ENCODE data around the gene CACNA1C.
"Not testable (repeated sequence)": the region's sequence is repeated elsewhere in the genome, so short reads cannot be mapped to it uniquely, and the experiment has no call there.

CACNA1C gene

GRCh38 chr12:2664721-2665577, 612.2 kb downstream of the CACNA1C start:
- DNase-seq: no peak

GRCh38 chr12:2666411-2666810, 613.6 kb downstream of the CACNA1C start:
- no peak for DNase-seq

- DNase-seq: no peak
Observed at GRCh38 chr12:2666846-2667245, 614.1 kb downstream of the CACNA1C start.

GRCh38 chr12:2667716-2668440, 615.1 kb downstream of the CACNA1C start:
- no peak for DNase-seq

- DNase-seq: no peak
Observed at GRCh38 chr12:2668816-2669215, 616.0 kb downstream of the CACNA1C start.

GRCh38 chr12:2669560-2669959, 616.8 kb downstream of the CACNA1C start:
- no peak for DNase-seq

- DNase-seq: no peak
Observed at GRCh38 chr12:2672863-2673262, 620.1 kb downstream of the CACNA1C start.

GRCh38 chr12:2673966-2674810, 621.4 kb downstream of the CACNA1C start:
- DNase-seq: no peak

GRCh38 chr12:2675776-2676175, 623.0 kb downstream of the CACNA1C start:
- DNase-seq: no peak

- DNase-seq: no peak
Observed at GRCh38 chr12:2677142-2677880, 624.5 kb downstream of the CACNA1C start.

- no peak for DNase-seq
Observed at GRCh38 chr12:2678426-2678825, 625.6 kb downstream of the CACNA1C start.

GRCh38 chr12:2679068-2679815, 626.5 kb downstream of the CACNA1C start:
- DNase-seq: no peak

- no peak for DNase-seq
Observed at GRCh38 chr12:2679816-2680675, 627.3 kb downstream of the CACNA1C start.

GRCh38 chr12:2680676-2681039, 627.9 kb downstream of the CACNA1C start:
- DNase-seq: no peak

GRCh38 chr12:2681450-2682205, 628.8 kb downstream of the CACNA1C start:
- no peak for DNase-seq

- DNase-seq: no peak
Observed at GRCh38 chr12:2682296-2683251, 629.8 kb downstream of the CACNA1C start.

- DNase-seq: no peak
Observed at GRCh38 chr12:2683283-2684025, 630.7 kb downstream of the CACNA1C start.

- not testable (repeated sequence) for DNase-seq
Observed at GRCh38 chr12:2684026-2684325, 631.2 kb downstream of the CACNA1C start.

Measured in NCI-H510A (cell line).